ENCODE data around the gene PRPF40B. TPM values are rescaled to one million over a fixed set of nuclear protein-coding genes. Genes with fewer than 3 reads are reported as not detected.

The PRPF40B gene
- total and polyA plus RNA-seq, 2 donors (not counting 1 experiment from before 2014, with no cell fraction given), result 11.7 to 23.7 TPM

DNA sequence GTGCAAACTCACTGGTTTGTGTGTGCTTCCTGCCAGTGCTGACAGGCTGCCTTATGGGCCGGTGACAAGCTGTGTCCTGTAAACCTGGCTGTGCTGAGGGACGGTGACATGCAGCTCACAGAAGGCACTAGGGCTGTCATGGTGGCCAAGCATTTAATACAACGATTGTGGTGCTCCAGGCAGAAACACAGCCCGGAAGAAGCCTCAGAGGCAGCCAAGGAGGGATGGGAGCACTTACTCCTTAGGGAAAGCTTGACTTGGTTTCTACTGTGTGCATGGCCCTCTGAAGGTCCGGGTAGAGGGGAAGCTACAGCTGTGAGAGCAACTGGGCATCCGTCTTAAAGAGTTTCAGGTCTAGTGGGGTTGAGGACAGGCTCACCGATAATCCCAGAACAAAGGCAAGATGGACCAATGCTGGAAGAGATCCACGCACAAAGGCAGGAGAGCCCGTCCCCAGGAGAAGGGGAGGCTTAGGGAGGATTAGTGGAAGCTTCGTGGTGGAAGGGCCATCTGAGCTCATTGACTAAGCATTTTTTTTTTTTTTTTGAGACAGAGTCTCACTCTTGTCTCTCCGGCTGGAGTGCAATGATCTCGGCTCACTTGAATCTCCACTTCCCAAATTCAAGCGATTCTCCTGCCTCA, 44.8 kb upstream of the PRPF40B start:
- CTCF ChIA-PET, result interaction anchor here (0.6 to 3.0 kb wide), 4 partner anchors 9 to 290 kb away, joined by 3 to 14 read pairs (median 4); no protein-coding TSS in a partner anchor

More for the DNA sequence above, 44.8 kb upstream of the PRPF40B start:
- intact Hi-C loops (cut with micrococcal nuclease), result no loop called here
- ATAC-seq (ENCODE audit: low read depth), result no peak
- Histone ChIP-seq H4K20me1 (ENCODE audit: control insufficient read depth, insufficient read depth, low read length, poor library complexity, severe bottlenecking) (peaks cover 15% of the 10 kb centered on the region), H3K4me2 (replicated peaks; ENCODE audit: low read depth, low read length, poor library complexity, severe bottlenecking) (no peak overlapping the region), H3K36me3 (replicated peaks in 1 of 2; ENCODE audit: control extremely low read depth in 1 of 2, control insufficient read depth in 1 of 2, extremely low read depth in 1 of 2, insufficient read depth in 2 of 2, low read length in 1 of 2) (peaks cover 0 to 5% of the 10 kb centered on the region in 2 experiments), H3K9me3 (ENCODE audit: control extremely low read depth in 1 of 3, control insufficient read depth in 2 of 3, insufficient read depth in 1 of 3, low read length in 2 of 3) (no peaks in the 10 kb centered on the region), H3K4me3 (ENCODE audit: control extremely low read depth in 1 of 5, extremely low read depth in 1 of 5, insufficient read depth in 1 of 5, low read depth in 2 of 5, low read length in 4 of 5) (no peak overlapping the region), H2AFZ (ENCODE audit: insufficient read depth, low read depth, low read length, poor library complexity, severe bottlenecking) (no peak overlapping the region), H3K4me1 (ENCODE audit: control insufficient read depth in 2 of 2, insufficient read depth in 2 of 2, low read length in 2 of 2) (no peaks in the 10 kb centered on the region), H3K9ac (ENCODE audit: low read length) (no peak overlapping the region), H3K27ac (ENCODE audit: low read length in 2 of 2) (no peak overlapping the region), H3K79me2 (ENCODE audit: control insufficient read depth, insufficient read depth, low read length) (peaks cover 8% of the 10 kb centered on the region), H3K27me3 (replicated peaks in 1 of 4; ENCODE audit: control extremely low read depth in 1 of 4, control insufficient read depth in 3 of 4, insufficient read depth in 4 of 4, low read length in 3 of 4) (no peaks in the 10 kb centered on the region)
- no peak for DNase-seq
- WGBS (ENCODE audit: insufficient coverage), result 92% methylated on average over 9 of the region's 13 CpGs
- no peak overlapping the region for H3K4me3 Mint-ChIP-seq
- H3K9me3 Mint-ChIP-seq (ENCODE audit: insufficient read depth), result no peaks in the 10 kb centered on the region
- TF ChIP-seq, protein P1, sequence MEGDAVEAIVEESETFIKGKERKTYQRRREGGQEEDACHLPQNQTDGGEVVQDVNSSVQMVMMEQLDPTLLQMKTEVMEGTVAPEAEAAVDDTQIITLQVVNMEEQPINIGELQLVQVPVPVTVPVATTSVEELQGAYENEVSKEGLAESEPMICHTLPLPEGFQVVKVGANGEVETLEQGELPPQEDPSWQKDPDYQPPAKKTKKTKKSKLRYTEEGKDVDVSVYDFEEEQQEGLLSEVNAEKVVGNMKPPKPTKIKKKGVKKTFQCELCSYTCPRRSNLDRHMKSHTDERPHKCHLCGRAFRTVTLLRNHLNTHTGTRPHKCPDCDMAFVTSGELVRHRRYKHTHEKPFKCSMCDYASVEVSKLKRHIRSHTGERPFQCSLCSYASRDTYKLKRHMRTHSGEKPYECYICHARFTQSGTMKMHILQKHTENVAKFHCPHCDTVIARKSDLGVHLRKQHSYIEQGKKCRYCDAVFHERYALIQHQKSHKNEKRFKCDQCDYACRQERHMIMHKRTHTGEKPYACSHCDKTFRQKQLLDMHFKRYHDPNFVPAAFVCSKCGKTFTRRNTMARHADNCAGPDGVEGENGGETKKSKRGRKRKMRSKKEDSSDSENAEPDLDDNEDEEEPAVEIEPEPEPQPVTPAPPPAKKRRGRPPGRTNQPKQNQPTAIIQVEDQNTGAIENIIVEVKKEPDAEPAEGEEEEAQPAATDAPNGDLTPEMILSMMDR (IDR thresholded peaks at IDR 0.05), result no peak
- peaks cover 5% of the 10 kb centered on the region for H3K4me1 Mint-ChIP-seq
- no peaks in the 10 kb centered on the region for H3K27me3 Mint-ChIP-seq
- POLR2A ChIA-PET, result interaction anchor here (0.7 kb wide), 2 partner anchors 190 to 236 kb away, joined by 6 read pairs; no protein-coding TSS in a partner anchor
- H3K27ac Mint-ChIP-seq, result no peak overlapping the region

Data from B cell (primary cell).